ENCODE measurements around the gene DNAJC1. TPM values are rescaled to one million over a fixed set of nuclear protein-coding genes. Genes with fewer than 3 reads are reported as not detected.

The DNAJC1 gene
- total and polyA plus RNA-seq, 2 of the 4 experiments (the other 2 are of a cell fraction) = 12.7 to 13.3 TPM

- Histone ChIP-seq H3K4me2 (ENCODE audit: low read depth, low read length) (no peak overlapping the region), H3K4ac (ENCODE audit: low read depth, low read length) (no peak overlapping the region), H3K4me3 (ENCODE audit: insufficient read depth, low read depth, low read length) (no peak overlapping the region), H2BK15ac (ENCODE audit: low read depth, low read length) (no peak overlapping the region; the same call in 2 of the 3 replicates), H3K9me1 (ENCODE audit: insufficient read depth, low read length) (no peaks in the 10 kb centered on the region; the same call in 1 of the 2 replicates), H2AK5ac (ENCODE audit: low read depth, low read length) (no peak overlapping the region), H3K36me3 (ENCODE audit: control insufficient read depth, insufficient read depth, low read length) (no peaks in the 10 kb centered on the region), H2BK120ac (ENCODE audit: low read depth, low read length) (no peak overlapping the region), H2AK9ac (replicated peaks; ENCODE audit: low read depth, low read length, poor library complexity) (no peak overlapping the region), H3K23ac (ENCODE audit: low read depth, low read length) (no peak overlapping the region), H3K9ac (ENCODE audit: low read depth, low read length) (no peak overlapping the region), H4K8ac (ENCODE audit: low read depth in 2 of 2, low read length in 2 of 2) (no peak overlapping the region), H3K56ac (ENCODE audit: extremely low read depth, insufficient read depth, low read length) (no peak overlapping the region), H2AFZ (replicated peaks; ENCODE audit: low read length, poor library complexity) (no peak overlapping the region), H3K27me3 (ENCODE audit: control insufficient read depth, insufficient read depth, low read length) (no peaks in the 10 kb centered on the region), H2BK20ac (ENCODE audit: low read depth, low read length) (no peak overlapping the region), H3K27ac (ENCODE audit: insufficient read depth, low read length) (no peak overlapping the region), H4K91ac (ENCODE audit: insufficient read depth, low read depth, low read length) (no peak overlapping the region), H3K79me1 (ENCODE audit: low read depth in 1 of 2, low read length in 2 of 2) (peaks cover 21 to 23% of the 10 kb centered on the region in 2 experiments), H4K20me1 (ENCODE audit: insufficient read depth, low read length) (no peaks in the 10 kb centered on the region), H2BK5ac (ENCODE audit: low read depth, low read length, poor library complexity, severe bottlenecking) (no peak overlapping the region), H3K18ac (ENCODE audit: low read depth, low read length) (no peak overlapping the region), H4K5ac (ENCODE audit: low read depth, low read length) (no peak overlapping the region), H3K14ac (replicated peaks; ENCODE audit: low read depth, low read length) (no peak overlapping the region), H3K9me3 (ENCODE audit: control insufficient read depth, insufficient read depth, low read length) (peaks cover 3% of the 10 kb centered on the region; the same call in 1 of the 2 replicates), H3K4me1 (ENCODE audit: control insufficient read depth, insufficient read depth, low read length) (peaks cover 3% of the 10 kb centered on the region; the same call in 1 of the 2 replicates)
- dilution Hi-C loops (cut with HindIII; ENCODE audit: low sequenced_read_pairs, unreplicated experiment) (no loop called here), in situ Hi-C loops (cut with MboI; ENCODE audit: low sequenced_read_pairs) (no loop called here), intact Hi-C loops (cut with micrococcal nuclease) (no loop called here)
- no TSS peak for BruUV-seq (replicated peaks)
- no CpG with 5 or more reads among the region's 1 CpG for WGBS, 2 experiments (ENCODE audit: extremely low coverage in 2 of 2, insufficient read length in 1 of 2)
- CTCF ChIA-PET = no interaction called here
- ATAC-seq (ENCODE audit: low read depth) (no peak), DNase-seq (no peak)
- TF ChIP-seq RAD21 (IDR thresholded peaks at IDR 0.05; ENCODE audit: low read length) = no peak
- TF ChIP-seq MAFK (IDR thresholded peaks at IDR 0.05; ENCODE audit: low read depth, low read length) = no peak
- no peak for TF ChIP-seq MAZ (IDR thresholded peaks at IDR 0.05; ENCODE audit: borderline replicate concordance, low read depth, low read length)
- no peak for TF ChIP-seq CHD1 (IDR thresholded peaks at IDR 0.05; ENCODE audit: low read depth, low read length)
- TF ChIP-seq RCOR1 (IDR thresholded peaks at IDR 0.05; ENCODE audit: insufficient replicate concordance, low read length) = no peak
- TF ChIP-seq POLR2A (IDR thresholded peaks at IDR 0.05; ENCODE audit: low read depth, low read length) = no peak
- TF ChIP-seq BHLHE40 (IDR thresholded peaks at IDR 0.05; ENCODE audit: low read depth, low read length) = no peak
- no peak for TF ChIP-seq CEBPB (IDR thresholded peaks at IDR 0.05; ENCODE audit: low read depth, low read length)
- no peak for TF ChIP-seq NFE2L2 (IDR thresholded peaks at IDR 0.05; ENCODE audit: low read depth, low read length)
- no peak for TF ChIP-seq MXI1 (IDR thresholded peaks at IDR 0.05; ENCODE audit: borderline replicate concordance, low read depth, low read length)
- no peak for TF ChIP-seq USF2 (IDR thresholded peaks at IDR 0.05; ENCODE audit: low read depth, low read length)
- TF ChIP-seq FOS (IDR thresholded peaks at IDR 0.05; ENCODE audit: low read depth, low read length) = no peak
- no peak for TF ChIP-seq SMC3 (IDR thresholded peaks at IDR 0.05; ENCODE audit: low read depth, low read length)
- no peak for TF ChIP-seq CTCF (conservative IDR thresholded peaks at IDR 0.05; ENCODE audit: low read depth, low read length)
- no peak for TF ChIP-seq ELK1 (IDR thresholded peaks at IDR 0.05; ENCODE audit: borderline replicate concordance, low read depth, low read length)
- TF ChIP-seq RFX5 (IDR thresholded peaks at IDR 0.05; ENCODE audit: low read depth, low read length) = no peak
- POLR2A ChIA-PET (ENCODE audit: unreplicated experiment) = no interaction called here
Measured at GRCh38 chr10:21935439-21936023, 68.0 kb downstream of the DNAJC1 start.

Measured in IMR-90 (cell line).